ENCODE data around the gene APOD.

GRCh38 chr3:195532834-195533233, 50.9 kb downstream of the APOD start:
- no peak for TF ChIP-seq POLR2A (IDR thresholded peaks at IDR 0.05; ENCODE audit: extremely low read depth, insufficient read length)
- TF ChIP-seq, protein P1, sequence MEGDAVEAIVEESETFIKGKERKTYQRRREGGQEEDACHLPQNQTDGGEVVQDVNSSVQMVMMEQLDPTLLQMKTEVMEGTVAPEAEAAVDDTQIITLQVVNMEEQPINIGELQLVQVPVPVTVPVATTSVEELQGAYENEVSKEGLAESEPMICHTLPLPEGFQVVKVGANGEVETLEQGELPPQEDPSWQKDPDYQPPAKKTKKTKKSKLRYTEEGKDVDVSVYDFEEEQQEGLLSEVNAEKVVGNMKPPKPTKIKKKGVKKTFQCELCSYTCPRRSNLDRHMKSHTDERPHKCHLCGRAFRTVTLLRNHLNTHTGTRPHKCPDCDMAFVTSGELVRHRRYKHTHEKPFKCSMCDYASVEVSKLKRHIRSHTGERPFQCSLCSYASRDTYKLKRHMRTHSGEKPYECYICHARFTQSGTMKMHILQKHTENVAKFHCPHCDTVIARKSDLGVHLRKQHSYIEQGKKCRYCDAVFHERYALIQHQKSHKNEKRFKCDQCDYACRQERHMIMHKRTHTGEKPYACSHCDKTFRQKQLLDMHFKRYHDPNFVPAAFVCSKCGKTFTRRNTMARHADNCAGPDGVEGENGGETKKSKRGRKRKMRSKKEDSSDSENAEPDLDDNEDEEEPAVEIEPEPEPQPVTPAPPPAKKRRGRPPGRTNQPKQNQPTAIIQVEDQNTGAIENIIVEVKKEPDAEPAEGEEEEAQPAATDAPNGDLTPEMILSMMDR (IDR thresholded peaks at IDR 0.05; ENCODE audit: low read depth, low read length), result no peak
- TF ChIP-seq, protein P2, sequence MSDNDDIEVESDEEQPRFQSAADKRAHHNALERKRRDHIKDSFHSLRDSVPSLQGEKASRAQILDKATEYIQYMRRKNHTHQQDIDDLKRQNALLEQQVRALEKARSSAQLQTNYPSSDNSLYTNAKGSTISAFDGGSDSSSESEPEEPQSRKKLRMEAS (IDR thresholded peaks at IDR 0.05; ENCODE audit: low read depth, low read length), result no peak
